ENCODE results near the gene BIK. TPM values are rescaled to one million over a fixed set of nuclear protein-coding genes. Genes with fewer than 3 reads are reported as not detected.

The BIK gene
- total RNA-seq, 1 donor from 2014 or later = 1.6 TPM

- DNase-seq = no peak
- no peak for ATAC-seq
- intact Hi-C loops (cut with DNase I) = no loop called here
- TF ChIP-seq CTCF (IDR thresholded peaks at IDR 0.05) = no peak
- no peaks in the 10 kb centered on the region for H3K27me3 ChIP-seq (ENCODE audit: low read depth)
- no peak overlapping the region for H3K4me3 ChIP-seq
- H3K9me3 ChIP-seq = no peaks in the 10 kb centered on the region
- H3K36me3 ChIP-seq = peaks cover 83% of the 10 kb centered on the region
- H3K27ac ChIP-seq = no peak overlapping the region
- no peaks in the 10 kb centered on the region for H3K4me1 ChIP-seq
Measured at GRCh38 chr22:43171019-43171491, 60.5 kb downstream of the BIK start.

- H3K4me1 ChIP-seq = no peaks in the 10 kb centered on the region
- peaks cover 86% of the 10 kb centered on the region for H3K36me3 ChIP-seq
- no peak overlapping the region for H3K4me3 ChIP-seq
- intact Hi-C loops (cut with DNase I) = no loop called here
- ATAC-seq = no peak
- TF ChIP-seq CTCF (IDR thresholded peaks at IDR 0.05) = no peak
- H3K27me3 ChIP-seq (ENCODE audit: low read depth) = no peaks in the 10 kb centered on the region
- no peak for DNase-seq
- H3K9me3 ChIP-seq = no peaks in the 10 kb centered on the region
- no peak overlapping the region for H3K27ac ChIP-seq
Measured at GRCh38 chr22:43171607-43172006, 61.1 kb downstream of the BIK start.

GRCh38 chr22:43172191-43172590, 61.6 kb downstream of the BIK start:
- Histone ChIP-seq H3K4me1 (no peaks in the 10 kb centered on the region), H3K36me3 (peaks cover 83% of the 10 kb centered on the region), H3K4me3 (no peak overlapping the region), H3K9me3 (no peaks in the 10 kb centered on the region), H3K27me3 (ENCODE audit: low read depth) (no peaks in the 10 kb centered on the region), H3K27ac (no peak overlapping the region)
- TF ChIP-seq CTCF (IDR thresholded peaks at IDR 0.05) = no peak
- DNase-seq = no peak
- intact Hi-C loops (cut with DNase I) = no loop called here
- ATAC-seq = no peak

GRCh38 chr22:43173566-43173965, 63.0 kb downstream of the BIK start:
- Histone ChIP-seq H3K4me3 (no peak overlapping the region), H3K9me3 (no peaks in the 10 kb centered on the region), H3K36me3 (peaks cover 71% of the 10 kb centered on the region), H3K27me3 (ENCODE audit: low read depth) (no peaks in the 10 kb centered on the region), H3K4me1 (no peaks in the 10 kb centered on the region), H3K27ac (no peak overlapping the region)
- intact Hi-C loops (cut with DNase I) = no loop called here
- no peak for DNase-seq
- no peak for TF ChIP-seq CTCF (IDR thresholded peaks at IDR 0.05)
- ATAC-seq = no peak

GRCh38 chr22:43173976-43174720, 63.6 kb downstream of the BIK start:
- no peak for TF ChIP-seq CTCF (IDR thresholded peaks at IDR 0.05)
- no peak overlapping the region for H3K4me3 ChIP-seq
- ATAC-seq = no peak
- no peak overlapping the region for H3K27ac ChIP-seq
- intact Hi-C loops (cut with DNase I) = no loop called here
- H3K9me3 ChIP-seq = no peaks in the 10 kb centered on the region
- no peak for DNase-seq
- H3K4me1 ChIP-seq = no peaks in the 10 kb centered on the region
- no peaks in the 10 kb centered on the region for H3K27me3 ChIP-seq (ENCODE audit: low read depth)
- peaks cover 74% of the 10 kb centered on the region for H3K36me3 ChIP-seq
